GM18870 (cell line): ENCODE data around the gene LPO.

Experiments used
- ATAC-seq: cut with Tn5 transposase; IDR thresholded peaks from one replicate; pipeline ENCODE4 v1.9.1; 2021; ENCODE audit warnings: moderate library complexity; ENCODE audit not compliant: unreplicated experiment

Gene LPO

DNA sequence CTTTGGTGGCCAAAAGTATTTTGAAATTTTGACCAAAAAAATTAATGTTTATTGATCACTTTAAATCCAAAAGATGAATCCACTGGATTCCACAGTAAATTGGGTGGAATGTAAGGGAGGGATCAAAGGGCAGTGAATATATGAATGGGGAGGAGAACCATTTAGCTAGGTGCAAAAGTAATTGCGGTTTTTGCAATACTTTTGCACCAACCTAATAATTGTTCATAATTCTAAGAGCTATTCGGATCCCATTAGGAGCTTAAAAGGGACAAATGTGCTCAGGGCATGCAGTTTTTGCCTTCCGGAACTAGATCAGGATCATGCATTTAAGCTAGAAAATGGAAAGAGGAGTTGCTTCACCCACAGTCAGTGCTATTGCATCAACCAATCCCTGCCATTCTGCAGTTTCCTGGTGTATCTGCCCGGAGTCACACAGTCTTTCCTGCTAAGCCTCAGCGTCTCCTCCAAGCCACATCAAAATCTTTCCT, at the start of gene LPO:
TSS of gene LPO (plus strand) at position 438 of the 488 bp plus-strand sequence. CDS start 4,396 bp downstream, outside the sequence.
- ATAC-seq = no peak

DNA sequence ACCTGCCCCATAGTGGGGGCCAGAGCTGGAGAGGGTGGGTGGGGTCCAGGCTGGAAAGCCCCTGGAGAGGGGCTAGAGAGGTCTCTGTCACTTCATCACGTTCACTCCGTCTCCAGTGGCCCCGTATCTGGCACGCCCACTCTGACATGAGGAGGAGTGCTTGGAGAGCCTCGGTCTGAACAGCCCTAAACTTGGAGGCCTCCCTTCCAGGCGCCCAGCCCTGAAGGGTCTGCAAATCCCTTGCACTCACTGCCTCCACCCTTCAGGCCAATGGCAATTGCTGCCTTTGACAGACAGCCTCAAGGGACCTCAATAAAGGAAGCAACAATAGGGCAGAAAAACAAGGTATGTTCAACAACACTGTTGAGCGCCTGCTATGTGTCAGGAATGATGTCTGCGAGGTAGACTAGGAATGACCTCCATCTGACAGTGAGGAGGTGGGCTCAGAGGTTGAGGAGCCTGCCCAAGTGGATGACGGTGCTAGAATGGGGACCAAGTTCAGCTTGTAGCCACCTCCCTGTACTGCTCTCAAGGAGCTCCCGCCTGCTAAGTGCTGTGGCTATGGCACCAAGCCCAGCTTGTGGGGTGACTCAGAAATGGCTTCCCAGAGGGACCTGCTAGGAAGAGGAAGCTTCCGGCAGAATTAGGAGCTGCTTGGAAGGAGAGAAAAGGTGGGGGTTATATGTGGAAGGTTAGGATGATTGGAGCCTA, 48.8 kb upstream of the LPO start:
- no peak for ATAC-seq

DNA sequence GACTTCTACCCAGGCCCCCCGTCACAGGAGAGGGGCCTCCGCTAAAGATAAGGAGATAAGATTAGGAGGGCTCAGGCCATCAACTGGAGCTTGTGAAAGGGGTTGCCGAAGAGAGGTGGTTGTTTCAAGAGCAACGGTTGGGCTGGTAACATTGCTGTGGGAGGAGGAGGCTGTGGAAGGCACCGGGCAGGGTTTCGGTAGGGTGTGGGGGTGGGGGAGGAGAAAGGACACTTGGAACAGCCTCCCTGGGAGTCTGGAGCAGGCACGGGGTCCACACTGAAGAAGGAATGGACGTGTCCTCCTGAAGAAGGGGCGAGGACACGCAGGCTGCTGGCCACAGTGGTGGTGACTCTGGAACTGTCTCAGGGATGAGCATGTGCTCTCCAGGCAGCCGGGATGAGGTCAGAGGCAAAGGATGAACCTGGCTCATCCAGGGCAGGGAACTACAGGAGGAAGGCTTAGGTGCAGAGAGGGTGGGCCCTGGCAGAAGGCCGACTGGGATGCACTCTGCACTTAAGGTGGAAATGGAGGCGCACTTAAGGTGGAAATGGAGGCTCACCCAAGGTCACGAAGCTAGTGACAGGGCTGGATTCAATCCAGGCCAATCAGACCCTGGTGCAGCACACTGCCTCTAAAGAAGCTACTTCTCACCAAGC, 47.0 kb upstream of the LPO start:
- no peak for ATAC-seq

DNA sequence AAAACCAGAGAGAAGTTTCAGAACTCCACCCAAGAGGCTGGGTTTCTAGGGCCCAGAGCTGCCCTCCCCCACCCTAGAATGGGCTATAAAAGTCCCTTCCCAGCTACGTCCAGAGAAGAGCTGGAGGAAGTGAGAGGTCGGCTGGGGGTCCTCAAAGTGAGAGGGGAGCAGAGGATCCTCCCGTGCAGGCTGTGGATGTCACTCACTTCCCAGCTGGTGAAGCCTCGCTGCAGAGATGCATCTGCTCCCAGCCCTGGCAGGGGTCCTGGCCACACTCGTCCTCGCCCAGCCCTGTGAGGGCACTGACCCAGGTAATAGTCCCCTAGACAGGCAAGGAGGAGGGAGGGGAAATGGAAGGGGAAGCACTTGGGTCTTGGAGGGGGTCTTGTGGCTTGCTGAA, 45.8 kb upstream of the LPO start, which contains the start of gene EPX:
TSS of gene EPX (plus strand) at position 115 of the 400 bp plus-strand sequence. CDS start at position 236, 121 bp downstream.
- no peak for ATAC-seq

DNA sequence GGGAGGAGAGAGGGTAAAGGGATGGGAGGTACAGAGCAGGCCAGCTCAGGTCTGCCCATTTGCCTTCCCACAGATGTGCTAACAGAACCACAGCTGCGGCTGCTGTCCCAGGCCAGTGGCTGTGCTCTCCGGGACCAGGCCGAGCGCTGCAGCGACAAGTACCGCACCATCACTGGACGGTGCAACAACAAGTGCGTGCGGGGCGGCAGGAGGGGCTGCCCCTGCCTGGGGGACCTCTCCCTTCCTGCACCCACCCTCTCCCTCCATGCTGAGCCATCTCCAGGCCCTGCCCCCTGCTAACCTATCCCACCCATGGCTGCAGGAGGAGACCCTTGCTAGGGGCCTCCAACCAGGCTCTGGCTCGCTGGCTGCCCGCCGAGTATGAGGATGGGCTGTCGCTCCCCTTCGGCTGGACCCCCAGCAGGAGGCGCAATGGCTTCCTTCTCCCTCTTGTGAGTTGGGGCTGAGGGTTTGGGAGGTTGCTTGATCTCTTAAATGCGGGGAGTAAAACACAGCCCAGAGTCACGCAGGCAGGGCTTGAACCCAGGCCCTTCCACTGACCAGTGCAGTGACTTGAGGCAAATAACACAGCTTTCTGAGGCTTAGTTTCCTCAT, 44.6 kb upstream of the LPO start:
- ATAC-seq = no peak

DNA sequence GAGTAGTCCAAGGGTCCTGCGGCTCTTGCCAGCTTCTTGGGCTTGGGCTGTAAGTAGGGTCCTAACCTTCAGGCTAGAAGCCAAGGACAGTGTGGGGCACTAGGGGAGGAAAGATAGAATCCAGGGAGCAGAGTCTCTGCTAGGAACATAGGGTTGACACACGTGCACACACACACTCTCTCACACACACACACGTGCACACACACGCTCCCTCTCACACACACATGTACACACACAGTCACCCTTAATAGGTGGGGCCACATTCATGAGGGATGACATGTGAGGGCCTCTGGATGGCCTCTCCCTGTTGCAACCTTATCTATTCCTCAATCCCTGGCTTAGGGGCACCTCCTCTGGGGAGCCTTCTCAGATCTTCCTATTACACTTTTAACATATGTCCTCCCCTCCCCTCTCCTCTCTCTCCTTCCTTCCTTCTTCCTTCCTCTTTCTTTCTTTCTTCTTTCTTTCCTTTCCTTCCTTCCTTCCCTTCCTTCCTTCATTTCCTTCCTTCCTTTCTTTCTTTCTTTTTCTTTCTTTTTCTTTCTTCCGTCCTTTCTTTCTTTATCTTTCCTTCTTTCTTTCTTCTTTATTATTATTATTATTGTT, 42.8 kb upstream of the LPO start:
- no peak for ATAC-seq

DNA sequence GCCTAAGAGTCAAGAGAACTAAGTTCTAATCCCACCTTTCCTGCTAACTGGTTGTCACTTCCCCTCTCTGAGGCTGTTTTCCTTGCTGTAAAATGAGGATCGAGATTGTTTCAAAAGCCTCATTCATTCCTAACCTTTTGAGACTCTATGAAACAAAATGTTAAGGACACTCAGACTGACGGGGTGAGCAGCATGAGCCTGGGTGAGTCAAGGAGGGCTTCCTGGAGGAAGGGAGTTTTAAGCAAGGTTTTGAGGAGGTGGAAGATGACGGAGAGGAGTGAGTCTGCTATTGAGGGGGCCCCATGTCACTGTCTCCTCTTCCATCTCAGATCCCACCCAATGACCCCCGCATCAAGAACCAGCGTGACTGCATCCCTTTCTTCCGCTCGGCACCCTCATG, 41.8 kb upstream of the LPO start:
- ATAC-seq = no peak

DNA sequence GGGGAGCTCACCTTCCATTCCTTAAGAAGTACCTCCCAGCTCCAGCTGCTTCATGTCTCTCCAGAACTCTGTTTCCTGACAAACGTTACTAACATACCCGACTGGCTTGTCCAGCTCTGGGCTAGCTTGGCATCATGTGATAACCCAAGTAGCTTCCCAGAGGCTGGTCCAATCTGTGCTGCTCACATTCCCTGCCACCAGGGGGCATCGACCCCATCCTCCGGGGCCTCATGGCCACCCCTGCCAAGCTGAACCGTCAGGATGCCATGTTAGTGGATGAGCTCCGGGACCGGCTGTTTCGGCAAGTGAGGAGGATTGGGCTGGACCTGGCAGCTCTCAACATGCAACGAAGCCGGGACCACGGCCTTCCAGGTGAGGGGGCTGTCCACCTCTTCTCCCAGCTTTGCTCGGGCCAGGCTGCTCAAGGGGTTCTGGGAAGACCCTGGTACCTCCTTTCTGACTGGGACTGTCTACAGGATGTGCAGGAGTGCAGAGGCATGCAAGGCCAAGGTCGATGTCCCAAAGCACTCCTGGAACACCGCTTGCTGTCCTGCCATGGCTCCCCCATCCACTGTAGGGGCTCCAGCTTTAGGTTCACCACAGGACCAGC, 38.3 kb upstream of the LPO start:
- ATAC-seq = no peak

DNA sequence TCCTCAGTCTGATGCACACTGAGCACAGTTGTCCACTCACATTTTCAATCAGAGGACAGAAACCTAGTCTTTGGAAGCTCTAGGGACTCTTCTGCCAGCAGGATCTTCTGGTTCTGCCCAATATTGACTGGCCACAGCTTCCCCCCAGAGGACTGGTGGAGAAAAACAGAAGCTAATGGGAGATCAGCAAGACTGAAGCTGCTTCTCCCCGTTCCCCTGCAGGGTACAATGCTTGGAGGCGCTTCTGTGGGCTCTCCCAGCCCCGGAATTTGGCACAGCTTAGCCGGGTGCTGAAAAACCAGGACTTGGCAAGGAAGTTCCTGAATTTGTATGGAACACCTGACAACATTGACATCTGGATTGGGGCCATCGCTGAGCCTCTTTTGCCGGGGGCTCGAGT, 35.5 kb upstream of the LPO start:
- no peak for ATAC-seq

DNA sequence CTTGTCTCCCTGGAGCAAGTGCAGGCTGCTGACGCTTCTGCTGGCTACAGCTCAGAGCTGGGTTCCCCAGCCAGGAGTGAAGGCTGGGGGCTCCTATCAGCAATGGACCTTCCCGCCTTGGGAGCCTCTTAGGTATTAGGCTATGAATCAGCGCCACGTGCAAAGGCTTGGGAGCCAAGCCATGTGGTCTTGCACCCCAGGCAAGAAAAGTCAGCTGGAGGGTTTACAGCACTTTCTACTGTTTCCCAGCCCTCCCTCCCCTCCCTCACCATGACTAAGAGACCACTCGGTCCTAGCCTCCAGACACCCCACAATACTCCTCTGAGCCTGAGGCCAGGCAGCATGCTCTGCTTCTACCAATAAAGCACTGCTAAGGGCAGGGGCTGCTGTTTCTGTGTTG, 33.6 kb upstream of the LPO start:
- ATAC-seq = no peak

DNA sequence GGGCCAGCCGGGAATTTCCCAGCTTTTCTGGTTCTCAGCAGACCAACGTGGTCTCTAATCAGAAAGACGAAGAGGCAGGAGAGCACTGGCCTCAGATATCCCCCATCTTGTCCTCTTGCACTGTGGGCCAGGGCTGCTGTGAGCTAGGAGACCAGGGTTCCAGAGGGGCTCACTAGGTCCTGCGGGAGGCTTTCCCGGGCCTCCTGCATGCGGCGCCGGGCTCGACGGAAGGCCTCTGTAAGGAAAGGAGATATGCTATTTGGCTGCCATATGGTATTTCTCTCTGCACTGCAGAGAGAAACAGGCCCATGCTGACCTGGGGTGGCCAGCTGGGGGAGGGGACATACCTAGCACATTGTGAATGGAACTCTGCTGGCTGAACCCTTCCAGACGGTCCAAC, 32.4 kb upstream of the LPO start:
- no peak for ATAC-seq

DNA sequence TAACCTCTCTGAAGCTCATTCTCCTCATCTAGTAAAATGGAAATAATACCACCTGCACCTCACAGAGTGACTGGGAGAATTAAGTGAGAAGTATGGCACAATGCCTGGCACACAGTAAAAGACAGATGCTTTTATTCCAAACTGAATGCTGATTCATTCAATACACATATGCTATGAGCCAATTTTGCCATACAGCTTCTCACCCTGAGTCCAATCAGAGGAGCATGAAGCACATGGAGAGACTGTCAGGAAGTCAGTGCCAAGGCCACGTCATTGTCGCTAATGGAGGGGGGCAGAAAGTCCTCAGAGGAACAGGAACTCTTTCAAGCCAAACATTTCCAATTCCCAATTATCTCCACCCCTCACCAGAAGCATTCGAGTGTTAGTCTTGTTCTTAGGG, 30.9 kb upstream of the LPO start:
- ATAC-seq = no peak

DNA sequence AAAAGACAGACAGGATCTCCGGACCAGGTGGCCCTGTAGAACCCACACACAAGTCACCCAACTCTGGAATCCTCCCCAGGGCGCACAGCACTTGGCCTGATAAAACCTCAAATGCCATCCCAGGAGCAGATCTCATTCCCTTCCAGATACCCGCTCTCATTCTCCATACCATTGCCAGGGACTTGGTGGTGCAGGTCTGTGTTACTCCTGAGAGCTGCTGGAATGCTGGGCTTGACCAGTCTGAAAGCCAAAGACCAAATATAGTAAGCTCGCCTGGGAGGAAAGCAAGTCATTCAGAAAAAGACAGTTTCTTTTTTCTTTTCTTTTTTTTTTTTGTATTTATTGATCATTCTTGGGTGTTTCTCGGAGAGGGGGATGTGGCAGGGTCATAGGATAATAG, 30.0 kb upstream of the LPO start:
- no peak for ATAC-seq

DNA sequence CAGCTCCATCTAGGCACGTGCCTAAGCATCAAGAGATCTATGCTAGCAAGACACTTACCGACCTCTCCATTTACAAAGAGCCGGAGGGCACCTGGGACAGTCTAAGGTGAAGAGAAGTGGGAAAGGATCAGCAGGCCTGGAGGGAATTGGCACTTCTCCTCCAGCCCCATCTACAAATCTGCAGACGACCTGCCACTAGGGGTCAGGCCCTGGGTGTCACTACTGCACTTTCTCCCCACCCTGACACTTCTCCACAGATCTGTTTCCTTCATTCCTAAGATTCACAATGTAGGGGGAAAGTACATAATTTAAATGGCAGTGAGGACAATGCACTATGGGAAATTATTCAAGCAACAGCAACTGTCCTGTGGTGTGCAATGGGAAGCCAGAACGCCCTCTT, 27.5 kb upstream of the LPO start:
- ATAC-seq = no peak

DNA sequence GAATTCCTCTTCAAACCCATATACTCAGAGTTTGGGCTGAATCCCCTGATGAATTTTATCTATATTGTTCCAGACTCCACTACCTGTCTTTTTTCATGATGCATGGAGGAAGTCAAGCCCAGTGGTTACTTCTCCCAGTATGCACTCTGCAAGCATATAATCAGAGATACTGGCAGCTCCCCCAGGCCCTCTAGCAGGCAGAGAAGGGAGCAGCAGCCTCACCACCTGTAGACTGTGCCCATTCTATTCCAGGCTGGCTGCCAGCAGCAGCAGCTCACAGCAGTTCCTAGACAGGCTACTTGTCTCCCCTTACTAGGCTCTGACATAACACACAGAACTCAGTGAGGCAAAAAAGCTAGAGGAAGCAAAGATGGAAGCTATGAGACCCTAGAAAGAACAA, 22.7 kb upstream of the LPO start:
- ATAC-seq = no peak

DNA sequence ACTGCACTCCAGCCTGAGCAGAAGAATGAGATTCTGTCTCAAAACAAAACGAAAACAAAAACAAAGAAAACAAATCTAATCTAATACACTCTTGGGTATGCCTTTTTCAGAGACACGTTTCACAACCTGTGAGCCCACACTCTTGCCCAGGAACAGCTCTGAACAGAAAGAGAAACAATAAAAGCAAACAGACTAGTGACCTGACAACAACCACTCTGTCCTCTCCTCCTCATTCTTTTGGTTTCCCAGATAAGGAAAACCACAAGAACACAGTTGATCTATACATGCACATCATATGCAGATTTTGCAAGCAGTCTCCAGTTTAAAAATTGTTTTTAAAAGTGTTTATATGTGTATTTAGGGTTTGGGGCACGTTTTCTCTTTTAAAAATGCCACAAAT, 20.6 kb upstream of the LPO start:
- ATAC-seq = no peak

DNA sequence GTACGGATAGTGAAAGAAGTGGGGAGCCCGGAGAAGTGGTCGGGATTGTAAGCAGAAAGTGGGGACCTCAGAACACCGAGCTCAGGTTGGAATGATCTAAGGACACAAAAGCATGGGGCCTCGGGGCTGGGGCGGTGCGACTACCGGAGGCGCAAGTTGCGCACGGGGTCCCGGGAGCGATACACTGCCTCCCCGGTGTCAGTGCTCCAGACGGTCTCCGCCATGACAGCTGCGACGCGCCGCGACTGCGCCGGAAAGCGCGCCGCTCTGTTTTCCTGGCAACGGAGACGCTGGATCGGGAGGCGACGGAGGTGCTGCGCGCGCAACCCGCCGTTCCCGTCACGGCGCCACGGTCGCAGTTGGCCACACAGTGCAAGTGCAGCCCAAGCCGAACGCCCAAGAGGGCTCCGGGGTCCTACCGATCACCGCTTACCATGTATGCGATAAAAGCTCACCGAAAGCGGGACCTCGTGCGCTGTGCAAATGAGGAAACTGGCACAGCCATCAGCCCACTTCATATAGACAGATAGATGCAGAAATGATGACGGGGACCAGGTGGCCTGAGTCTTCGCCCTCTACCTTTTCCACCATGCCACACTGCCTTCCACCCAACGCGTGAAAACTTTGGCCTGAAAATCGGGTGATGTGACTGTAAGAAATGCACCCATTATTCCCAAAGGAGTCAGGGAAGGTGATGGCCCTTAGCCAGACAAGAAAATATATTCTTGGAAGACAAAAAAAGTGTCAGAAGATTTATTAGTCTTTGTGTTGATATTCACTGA, 19.2 kb upstream of the LPO start, which contains the start of gene MKS1:
TSS of gene MKS1 (minus strand) at position 249 of the 782 bp plus-strand sequence. CDS start at position 224, 25 bp downstream.
- ATAC-seq = peak; percentile 77

DNA sequence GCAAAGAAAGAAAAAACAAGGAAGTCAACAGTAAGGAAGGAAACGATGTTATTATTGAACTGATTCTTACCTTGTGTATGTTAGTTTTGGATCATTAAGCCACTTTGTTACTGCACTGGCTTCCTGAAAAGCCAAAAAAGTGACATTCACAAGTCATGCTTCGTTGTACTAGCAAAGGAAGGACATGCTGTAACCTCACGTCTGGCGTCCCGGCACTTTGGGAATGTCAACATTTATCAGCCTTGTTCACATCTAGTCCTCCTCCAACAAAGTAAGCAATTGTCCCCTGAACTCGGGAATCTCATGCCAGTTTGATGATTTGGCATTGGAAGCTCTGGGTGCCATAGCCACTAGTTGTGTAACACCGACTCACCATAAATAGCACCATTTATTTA, 18.6 kb upstream of the LPO start:
- no peak for ATAC-seq

DNA sequence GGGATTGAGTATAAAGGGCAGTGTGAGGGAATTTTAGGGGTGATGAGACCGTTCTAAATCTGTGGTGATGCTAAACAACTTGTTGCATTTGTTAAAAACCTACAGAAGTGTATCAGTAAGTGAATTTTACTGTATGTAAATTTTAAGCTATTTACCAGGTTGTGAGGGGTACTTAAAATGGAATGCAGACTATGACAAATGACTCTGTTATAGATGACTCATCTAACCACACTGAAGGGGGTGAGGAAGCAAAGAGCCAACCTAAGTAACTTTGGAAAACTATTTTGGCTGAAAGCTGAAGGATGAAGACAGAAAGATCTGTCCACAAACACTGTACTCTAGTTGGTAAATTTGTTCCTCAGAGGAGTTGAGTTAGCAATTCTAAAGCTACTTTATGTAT, 14.1 kb upstream of the LPO start:
- ATAC-seq = no peak

DNA sequence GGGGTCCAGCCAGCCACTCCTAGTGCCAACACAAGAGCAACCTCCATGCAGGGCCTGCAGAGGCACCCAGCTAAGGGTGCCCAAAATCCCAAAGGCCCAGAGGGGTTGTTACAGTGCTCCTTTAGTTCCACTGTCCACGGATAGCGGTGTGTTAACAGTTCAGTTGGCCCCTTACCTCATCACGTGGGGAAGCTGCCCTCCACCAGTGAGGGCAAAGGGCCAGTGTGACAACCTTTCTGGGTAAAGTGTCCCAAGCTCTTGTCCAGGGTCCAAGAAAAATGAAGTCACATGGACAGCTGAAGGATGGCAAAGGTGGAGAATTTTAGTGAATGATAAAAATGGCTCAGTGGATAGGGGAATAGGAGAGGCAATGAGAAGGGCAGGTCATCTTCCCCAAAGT, 10.7 kb upstream of the LPO start:
- ATAC-seq = no peak
